Measurements from ENCODE around the gene GAS7. TPM values are rescaled to one million over a fixed set of nuclear protein-coding genes. Genes with fewer than 3 reads are reported as not detected.
"Not testable (repeated sequence)": the region's sequence is repeated elsewhere in the genome, so short reads cannot be mapped to it uniquely, and the experiment has no call there.

The GAS7 gene
- total and polyA plus RNA-seq, 7 donors, result 6.5 to 67.6 (median 35.1) TPM

DNA sequence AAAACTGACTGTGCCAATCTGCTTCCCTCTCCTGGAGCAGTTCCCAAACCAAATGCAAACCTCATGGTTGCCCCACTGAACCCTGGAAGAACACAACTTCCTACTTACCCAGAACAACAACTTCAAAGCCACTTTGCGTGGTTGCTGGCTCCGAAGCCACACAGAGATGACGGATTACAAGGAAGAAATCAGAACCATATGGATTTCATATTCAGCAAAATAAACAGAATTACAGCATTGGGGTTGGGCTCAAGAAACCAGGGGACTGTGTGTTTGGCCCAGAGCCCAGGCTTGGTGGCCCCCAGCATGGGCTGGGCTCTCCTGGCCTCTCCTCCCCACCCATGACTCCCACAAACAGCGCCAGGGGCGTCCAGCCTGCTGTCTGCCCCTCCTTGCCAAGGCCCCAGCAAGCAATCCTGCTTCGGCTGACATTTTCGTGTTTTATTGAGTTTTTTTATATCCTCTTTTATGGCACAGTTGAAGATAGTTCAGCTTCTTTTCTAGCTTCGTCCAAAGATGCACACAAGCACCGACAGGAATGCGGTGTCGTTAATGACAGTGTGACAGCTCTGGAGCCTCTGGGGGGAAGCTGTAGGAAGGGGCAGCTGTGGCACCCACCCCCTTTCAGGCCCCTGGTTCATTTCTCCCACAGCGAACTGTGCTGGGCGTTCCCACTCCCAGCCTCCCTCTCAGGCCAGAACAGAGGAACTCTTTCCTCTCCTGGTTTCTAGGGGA lies 137.1 kb downstream of the GAS7 start:
- no peaks in the 10 kb centered on the region for H3K27me3 ChIP-seq
- intact Hi-C loops (cut with DNase I), result no loop called here
- peak overlapping the region; percentile 60 to 76 (median 65) for H3K27ac ChIP-seq
- H3K36me3 ChIP-seq, result no peaks in the 10 kb centered on the region
- no peak overlapping the region for H3K4me3 ChIP-seq
- H3K9me3 ChIP-seq, result no peaks in the 10 kb centered on the region
- peaks cover 0 to 39% (median 32%) of the 10 kb centered on the region in 4 donors for H3K4me1 ChIP-seq
- WGBS, 2 donors, result 16 to 54% methylated on average over 13 of the region's 13 CpGs
- TF ChIP-seq POLR2AphosphoS5 (IDR thresholded peaks at IDR 0.05) (peak in 1 of 4 donors; percentile 29), POLR2A (IDR thresholded peaks at IDR 0.05) (no peak), CTCF (IDR thresholded peaks at IDR 0.05) (no peak), EP300 (IDR thresholded peaks at IDR 0.05) (peak in 1 of 4 donors; percentile 12)
- DNase-seq, result no peak

GRCh38 chr17:10060526-10060925 lies 137.9 kb downstream of the GAS7 start:
- no peaks in the 10 kb centered on the region for H3K9me3 ChIP-seq
- no peaks in the 10 kb centered on the region for H3K36me3 ChIP-seq
- H3K4me1 ChIP-seq, result peaks cover 0 to 39% (median 32%) of the 10 kb centered on the region in 4 donors
- WGBS, 2 donors, result 87 to 90% methylated on average over 8 of the region's 8 CpGs
- DNase-seq, result no peak
- no peaks in the 10 kb centered on the region for H3K27me3 ChIP-seq
- intact Hi-C loops (cut with DNase I), result no loop called here
- H3K4me3 ChIP-seq, result no peak overlapping the region
- no peak for TF ChIP-seq EP300 (IDR thresholded peaks at IDR 0.05)
- TF ChIP-seq POLR2A (IDR thresholded peaks at IDR 0.05), result no peak
- no peak for TF ChIP-seq CTCF (IDR thresholded peaks at IDR 0.05)
- no peak for TF ChIP-seq POLR2AphosphoS5 (IDR thresholded peaks at IDR 0.05)
- H3K27ac ChIP-seq, result peak overlapping the region; percentile 60 to 76 (median 65)

GRCh38 chr17:10059684-10060211 lies 138.7 kb downstream of the GAS7 start:
- TF ChIP-seq POLR2A (IDR thresholded peaks at IDR 0.05) (no peak), POLR2AphosphoS5 (IDR thresholded peaks at IDR 0.05) (no peak)
- Histone ChIP-seq H3K4me3 (no peak overlapping the region), H3K4me1 (peaks cover 0 to 39% (median 36%) of the 10 kb centered on the region in 4 donors), H3K27ac (peak overlapping the region in 3 of 4 donors; percentile 60 to 76 (median 66)), H3K27me3 (no peaks in the 10 kb centered on the region), H3K9me3 (no peaks in the 10 kb centered on the region), H3K36me3 (no peaks in the 10 kb centered on the region)
- DNase-seq, result no peak
- intact Hi-C loops (cut with DNase I), result no loop called here
- WGBS, 2 donors, result 63 to 76% methylated on average over 11 of the region's 11 CpGs

- H3K4me3 ChIP-seq, result no peak overlapping the region
- 86 to 91% methylated on average over 16 of the region's 16 CpGs for whole genome bisulfite sequencing, 2 donors
- DNase-seq, result peak; percentile 58
These were observed 139.3 kb downstream of the GAS7 start for GRCh38 chr17:10058921-10059683.

DNA sequence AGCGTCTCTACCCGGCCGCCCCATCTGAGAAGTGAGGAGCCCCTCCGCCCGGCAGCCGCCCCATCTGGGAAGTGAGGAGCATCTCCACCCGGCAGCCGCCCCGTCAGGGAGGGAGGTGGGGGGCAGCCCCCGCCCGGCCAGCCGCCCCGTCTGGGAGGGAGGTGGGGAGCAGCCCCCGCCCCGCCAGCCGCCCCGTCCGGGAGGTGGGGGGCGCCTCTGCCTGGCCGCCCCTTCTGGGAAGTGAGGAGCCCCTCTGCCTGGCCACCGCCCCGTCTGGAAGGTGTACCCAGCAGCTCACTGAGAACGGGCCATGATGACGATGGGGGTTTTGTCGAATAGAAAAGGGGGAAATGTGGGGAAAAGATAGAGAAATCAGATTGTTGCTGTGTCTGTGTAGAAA lies 140.9 kb downstream of the GAS7 start:
- H3K36me3 ChIP-seq; H3K9me3 ChIP-seq; H3K27me3 ChIP-seq; DNase-seq; H3K4me3 ChIP-seq; intact Hi-C loops (cut with DNase I); H3K27ac ChIP-seq: not testable (repeated sequence)
- 94 to 96% methylated on average over 25 of the region's 25 CpGs for WGBS, 2 donors
- peaks cover 0 to 37% (median 25%) of the 10 kb centered on the region in 4 donors for H3K4me1 ChIP-seq

More at GRCh38 chr17:10058921-10059683, 139.3 kb downstream of the GAS7 start:
- no peaks in the 10 kb centered on the region for H3K36me3 ChIP-seq
- TF ChIP-seq EP300 (IDR thresholded peaks at IDR 0.05) (no peak), POLR2AphosphoS5 (IDR thresholded peaks at IDR 0.05) (no peak), CTCF (IDR thresholded peaks at IDR 0.05) (no peak), POLR2A (IDR thresholded peaks at IDR 0.05) (no peak)
- intact Hi-C loops (cut with DNase I), result no loop called here
- H3K4me1 ChIP-seq, result peaks cover 0 to 37% (median 36%) of the 10 kb centered on the region in 4 donors
- no peaks in the 10 kb centered on the region for H3K27me3 ChIP-seq
- H3K9me3 ChIP-seq, result no peaks in the 10 kb centered on the region
- peak overlapping the region in 2 of 4 donors; percentile 60 to 76 for H3K27ac ChIP-seq
